ENCODE data around the gene MUC22. TPM values are rescaled to one million over a fixed set of nuclear protein-coding genes. Genes with fewer than 3 reads are reported as not detected.

MUC22 gene
- total RNA-seq, 1 donor: not detected

- no peak for DNase-seq (ENCODE audit: insufficient read length, low spot score, missing footprints)
- Histone ChIP-seq H3K36me3 (ENCODE audit: insufficient read depth, low read length) (no peaks in the 10 kb centered on the region), H2AFZ (ENCODE audit: low read length) (no peak overlapping the region), H3K27me3 (ENCODE audit: insufficient read depth, low read length) (peaks cover 27% of the 10 kb centered on the region), H3K9me3 (ENCODE audit: low read depth, low read length) (no peaks in the 10 kb centered on the region), H3K4me3 (ENCODE audit: insufficient read depth, low read length) (no peak overlapping the region), H4K20me1 (ENCODE audit: insufficient read depth, low read length) (no peaks in the 10 kb centered on the region), H3K4me1 (ENCODE audit: insufficient read depth, low read length) (peaks cover 10% of the 10 kb centered on the region), H3K79me2 (ENCODE audit: insufficient read depth, low read length) (no peaks in the 10 kb centered on the region), H3K4me2 (ENCODE audit: insufficient read depth, low read length) (no peak overlapping the region), H3K27ac (ENCODE audit: low read depth, low read length) (no peak overlapping the region)
- TF ChIP-seq CTCF (IDR thresholded peaks at IDR 0.05; ENCODE audit: extremely low read depth, low read depth, low read length): no peak
Observed at GRCh38 chr6:30979690-30980089, 30.6 kb upstream of the MUC22 start.

GRCh38 chr6:30981942-30982772, 28.1 kb upstream of the MUC22 start:
- Histone ChIP-seq H2AFZ (ENCODE audit: low read length) (peak overlapping the region; percentile 76), H3K27me3 (ENCODE audit: insufficient read depth, low read length) (peaks cover 27% of the 10 kb centered on the region), H3K36me3 (ENCODE audit: insufficient read depth, low read length) (no peaks in the 10 kb centered on the region), H3K27ac (ENCODE audit: low read depth, low read length) (no peak overlapping the region), H3K4me3 (ENCODE audit: insufficient read depth, low read length) (peak overlapping the region; percentile 59), H3K9me3 (ENCODE audit: low read depth, low read length) (no peaks in the 10 kb centered on the region), H3K4me1 (ENCODE audit: insufficient read depth, low read length) (peaks cover 10% of the 10 kb centered on the region), H3K79me2 (ENCODE audit: insufficient read depth, low read length) (no peaks in the 10 kb centered on the region), H4K20me1 (ENCODE audit: insufficient read depth, low read length) (no peaks in the 10 kb centered on the region), H3K4me2 (ENCODE audit: insufficient read depth, low read length) (peak overlapping the region; percentile 84)
- peak; percentile 34 for TF ChIP-seq CTCF (IDR thresholded peaks at IDR 0.05; ENCODE audit: extremely low read depth, low read depth, low read length)
- DNase-seq (ENCODE audit: insufficient read length, low spot score, missing footprints): no peak

GRCh38 chr6:30983439-30983838, 26.8 kb upstream of the MUC22 start, which contains the start of gene MUC21:
MUC21 (plus strand) TSS chr6:30983718; CDS start chr6:30983959, 241 bp downstream.
- no peaks in the 10 kb centered on the region for H3K79me2 ChIP-seq (ENCODE audit: insufficient read depth, low read length)
- DNase-seq (ENCODE audit: insufficient read length, low spot score, missing footprints): no peak
- H3K4me3 ChIP-seq (ENCODE audit: insufficient read depth, low read length): peak within 1 kb of the TSS; percentile 59
- H4K20me1 ChIP-seq (ENCODE audit: insufficient read depth, low read length): no peaks in the 10 kb centered on the region
- H3K27me3 ChIP-seq (ENCODE audit: insufficient read depth, low read length): peaks cover 15% of the 10 kb centered on the region
- H3K36me3 ChIP-seq (ENCODE audit: insufficient read depth, low read length): no peaks in the 10 kb centered on the region
- H3K27ac ChIP-seq (ENCODE audit: low read depth, low read length): no peak within 1 kb of the TSS
- no peak for TF ChIP-seq CTCF (IDR thresholded peaks at IDR 0.05; ENCODE audit: extremely low read depth, low read depth, low read length)
- no peaks in the 10 kb centered on the region for H3K9me3 ChIP-seq (ENCODE audit: low read depth, low read length)
- peak within 1 kb of the TSS; percentile 84 for H3K4me2 ChIP-seq (ENCODE audit: insufficient read depth, low read length)
- peak within 1 kb of the TSS; percentile 76 for H2AFZ ChIP-seq (ENCODE audit: low read length)
- peaks cover 10% of the 10 kb centered on the region for H3K4me1 ChIP-seq (ENCODE audit: insufficient read depth, low read length)

GRCh38 chr6:30985490-30985889, 24.8 kb upstream of the MUC22 start:
- Histone ChIP-seq H2AFZ (ENCODE audit: low read length) (no peak overlapping the region), H3K27ac (ENCODE audit: low read depth, low read length) (no peak overlapping the region), H3K36me3 (ENCODE audit: insufficient read depth, low read length) (no peaks in the 10 kb centered on the region), H3K9me3 (ENCODE audit: low read depth, low read length) (no peaks in the 10 kb centered on the region), H3K79me2 (ENCODE audit: insufficient read depth, low read length) (no peaks in the 10 kb centered on the region), H3K4me1 (ENCODE audit: insufficient read depth, low read length) (peaks cover 10% of the 10 kb centered on the region), H4K20me1 (ENCODE audit: insufficient read depth, low read length) (no peaks in the 10 kb centered on the region), H3K27me3 (ENCODE audit: insufficient read depth, low read length) (peaks cover 7% of the 10 kb centered on the region), H3K4me3 (ENCODE audit: insufficient read depth, low read length) (no peak overlapping the region), H3K4me2 (ENCODE audit: insufficient read depth, low read length) (no peak overlapping the region)
- TF ChIP-seq CTCF (IDR thresholded peaks at IDR 0.05; ENCODE audit: extremely low read depth, low read depth, low read length): no peak
- DNase-seq (ENCODE audit: insufficient read length, low spot score, missing footprints): no peak

Data from osteoblast (primary cell).